HEK293 (cell line): ENCODE measurements around the gene LOXL1.

Experiments used
- EGR2 ChIP-seq: fragments of 450-650 bp; formaldehyde crosslinking; IDR thresholded peaks from 2 replicates; pipeline ENCODE4 v1.5.1; 2016; ENCODE audit warnings: low read depth, missing biosample characterization, missing genetic modification characterization
- GLIS1 ChIP-seq: fragments of 450-650 bp; formaldehyde crosslinking; IDR thresholded peaks from 2 replicates; pipeline ENCODE4 v1.5.1; 2016; ENCODE audit warnings: missing biosample characterization, missing genetic modification characterization
- HIC1 ChIP-seq: fragments of 450-650 bp; formaldehyde crosslinking; IDR thresholded peaks from 2 replicates; pipeline ENCODE4 v1.5.1; 2016; ENCODE audit warnings: missing biosample characterization, missing genetic modification characterization
- KLF16 ChIP-seq: fragments of 450-650 bp; formaldehyde crosslinking; IDR thresholded peaks from 2 replicates; pipeline ENCODE4 v1.5.1; 2017; ENCODE audit warnings: missing biosample characterization, missing genetic modification characterization
- KLF9 ChIP-seq: fragments of 450-650 bp; formaldehyde crosslinking; IDR thresholded peaks from 2 replicates; pipeline ENCODE4 v1.5.1; 2016; ENCODE audit warnings: missing biosample characterization, missing genetic modification characterization, low read depth
- PRDM4 ChIP-seq: fragments of 450-650 bp; formaldehyde crosslinking; IDR thresholded peaks from 2 replicates; pipeline ENCODE4 v1.5.1; 2017; ENCODE audit warnings: missing biosample characterization, missing genetic modification characterization
- WT1 ChIP-seq: fragments of 450-650 bp; formaldehyde crosslinking; IDR thresholded peaks from 2 replicates; pipeline ENCODE4 v1.5.1; 2016; ENCODE audit warnings: missing biosample characterization, missing genetic modification characterization
- ZBTB10 ChIP-seq: fragments of 450-650 bp; formaldehyde crosslinking; IDR thresholded peaks from 2 replicates; pipeline ENCODE4 v1.5.1; 2016; ENCODE audit warnings: missing biosample characterization, missing genetic modification characterization
- ZBTB17 ChIP-seq: fragments of 450-650 bp; formaldehyde crosslinking; IDR thresholded peaks from 2 replicates; pipeline ENCODE4 v1.5.1; 2016; ENCODE audit warnings: missing biosample characterization, missing genetic modification characterization
- ZBTB8A ChIP-seq: fragments of 450-650 bp; formaldehyde crosslinking; IDR thresholded peaks from 2 replicates; pipeline ENCODE4 v1.5.1; 2016; ENCODE audit warnings: missing biosample characterization, missing genetic modification characterization
- ZEB2 ChIP-seq: fragments of 450-650 bp; formaldehyde crosslinking; IDR thresholded peaks from 2 replicates; pipeline ENCODE4 v1.5.1; 2016; ENCODE audit warnings: missing biosample characterization, missing genetic modification characterization
- ZNF23 ChIP-seq: fragments of 450-650 bp; formaldehyde crosslinking; IDR thresholded peaks from 2 replicates; pipeline ENCODE4 v1.5.1; 2016; ENCODE audit warnings: missing biosample characterization, missing genetic modification characterization, borderline replicate concordance
- ZNF341 ChIP-seq: fragments of 450-650 bp; formaldehyde crosslinking; IDR thresholded peaks from 2 replicates; pipeline ENCODE4; 2016; ENCODE audit warnings: low read depth, missing biosample characterization, missing genetic modification characterization
- ZNF510 ChIP-seq: fragments of 450-650 bp; formaldehyde crosslinking; IDR thresholded peaks from 2 replicates; pipeline ENCODE4 v1.5.1; 2018; ENCODE audit warnings: mild to moderate bottlenecking, missing genetic modification characterization, missing biosample characterization; ENCODE audit not compliant: insufficient replicate concordance
- ZNF580 ChIP-seq: fragments of 450-650 bp; formaldehyde crosslinking; IDR thresholded peaks from 2 replicates; pipeline ENCODE4 v1.5.1; 2016; ENCODE audit warnings: missing biosample characterization, missing genetic modification characterization
- ZNF610 ChIP-seq: fragments of 450-650 bp; formaldehyde crosslinking; IDR thresholded peaks from 2 replicates; pipeline ENCODE4 v1.5.1; 2016; ENCODE audit warnings: missing biosample characterization, missing genetic modification characterization, borderline replicate concordance
- ZSCAN16 ChIP-seq: fragments of 450-650 bp; formaldehyde crosslinking; IDR thresholded peaks from 2 replicates; pipeline ENCODE4 v1.5.1; 2016; ENCODE audit warnings: missing biosample characterization, missing genetic modification characterization
- ZXDB ChIP-seq: fragments of 450-650 bp; formaldehyde crosslinking; IDR thresholded peaks from 2 replicates; pipeline ENCODE4 v1.5.1; 2016; ENCODE audit warnings: missing biosample characterization, missing genetic modification characterization
- TF ChIP-seq, protein P1 (sequence below): fragments of 450-650 bp; formaldehyde crosslinking; IDR thresholded peaks from 2 replicates; pipeline ENCODE4 v1.5.1; 2017; ENCODE audit warnings: missing biosample characterization, missing genetic modification characterization
- TF ChIP-seq, protein P2 (sequence below): fragments of 450-650 bp; formaldehyde crosslinking; IDR thresholded peaks from 2 replicates; pipeline ENCODE4 v1.5.1; 2016; ENCODE audit warnings: missing biosample characterization, missing genetic modification characterization

LOXL1 gene

DNA sequence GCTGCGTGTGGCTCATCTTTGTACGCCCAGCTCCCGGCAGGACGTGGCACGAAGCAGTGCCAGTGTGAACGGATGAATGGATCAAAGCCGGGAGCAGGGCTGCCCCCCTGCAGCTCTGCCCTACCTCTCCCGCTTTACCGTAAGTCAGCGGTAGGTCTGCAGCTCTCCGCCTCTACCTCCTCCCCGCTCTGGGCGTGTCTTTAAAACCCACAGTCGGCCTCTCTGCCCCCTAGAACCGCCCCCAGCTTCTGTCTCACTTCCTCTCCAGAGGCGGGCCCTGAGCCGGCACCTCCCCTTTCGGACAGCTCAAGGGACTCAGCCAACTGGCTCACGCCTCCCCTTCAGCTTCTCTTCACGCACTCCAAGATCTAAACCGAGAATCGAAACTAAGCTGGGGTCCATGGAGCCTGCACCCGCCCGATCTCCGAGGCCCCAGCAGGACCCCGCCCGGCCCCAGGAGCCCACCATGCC, 68.2 kb downstream of the LOXL1 start, which contains the start of gene PML (continued):
- TF ChIP-seq ZNF23 (no peak), ZNF341 (tag by site-specific recombination) (peak; percentile 89), KLF16 (tag by site-specific recombination) (peak; percentile 56; the same call in 1 of the 2 replicates), ZSCAN16 (tag by site-specific recombination) (no peak), ZBTB8A (tag by site-specific recombination) (peak; percentile 13; the same call in 1 of the 2 replicates), KLF9 (tag by site-specific recombination) (peak; percentile 83), ZBTB10 (tag by site-specific recombination) (no peak), PRDM4 (tag by site-specific recombination) (0 out of 2 replicates have a peak, but pooled peaks have one; percentile 3), WT1 (tag by site-specific recombination) (no peak; the same call in 1 of the 2 replicates), GLIS1 (tag by site-specific recombination) (peak; percentile 95), ZEB2 (tag by site-specific recombination) (peak; percentile 80), ZNF580 (tag by site-specific recombination) (peak; percentile 74), EGR2 (peak; percentile 89), ZNF510 (tag by site-specific recombination) (no peak), HIC1 (tag by site-specific recombination) (peak; percentile 56; the same call in 1 of the 2 replicates), ZBTB17 (peak; percentile 90), ZXDB (tag by site-specific recombination) (peak; percentile 70), ZNF610 (peak; percentile 30; the same call in 1 of the 2 replicates)
- TF ChIP-seq, protein P1, sequence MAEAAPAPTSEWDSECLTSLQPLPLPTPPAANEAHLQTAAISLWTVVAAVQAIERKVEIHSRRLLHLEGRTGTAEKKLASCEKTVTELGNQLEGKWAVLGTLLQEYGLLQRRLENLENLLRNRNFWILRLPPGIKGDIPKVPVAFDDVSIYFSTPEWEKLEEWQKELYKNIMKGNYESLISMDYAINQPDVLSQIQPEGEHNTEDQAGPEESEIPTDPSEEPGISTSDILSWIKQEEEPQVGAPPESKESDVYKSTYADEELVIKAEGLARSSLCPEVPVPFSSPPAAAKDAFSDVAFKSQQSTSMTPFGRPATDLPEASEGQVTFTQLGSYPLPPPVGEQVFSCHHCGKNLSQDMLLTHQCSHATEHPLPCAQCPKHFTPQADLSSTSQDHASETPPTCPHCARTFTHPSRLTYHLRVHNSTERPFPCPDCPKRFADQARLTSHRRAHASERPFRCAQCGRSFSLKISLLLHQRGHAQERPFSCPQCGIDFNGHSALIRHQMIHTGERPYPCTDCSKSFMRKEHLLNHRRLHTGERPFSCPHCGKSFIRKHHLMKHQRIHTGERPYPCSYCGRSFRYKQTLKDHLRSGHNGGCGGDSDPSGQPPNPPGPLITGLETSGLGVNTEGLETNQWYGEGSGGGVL (tag by site-specific recombination): no peak
- TF ChIP-seq, protein P2, sequence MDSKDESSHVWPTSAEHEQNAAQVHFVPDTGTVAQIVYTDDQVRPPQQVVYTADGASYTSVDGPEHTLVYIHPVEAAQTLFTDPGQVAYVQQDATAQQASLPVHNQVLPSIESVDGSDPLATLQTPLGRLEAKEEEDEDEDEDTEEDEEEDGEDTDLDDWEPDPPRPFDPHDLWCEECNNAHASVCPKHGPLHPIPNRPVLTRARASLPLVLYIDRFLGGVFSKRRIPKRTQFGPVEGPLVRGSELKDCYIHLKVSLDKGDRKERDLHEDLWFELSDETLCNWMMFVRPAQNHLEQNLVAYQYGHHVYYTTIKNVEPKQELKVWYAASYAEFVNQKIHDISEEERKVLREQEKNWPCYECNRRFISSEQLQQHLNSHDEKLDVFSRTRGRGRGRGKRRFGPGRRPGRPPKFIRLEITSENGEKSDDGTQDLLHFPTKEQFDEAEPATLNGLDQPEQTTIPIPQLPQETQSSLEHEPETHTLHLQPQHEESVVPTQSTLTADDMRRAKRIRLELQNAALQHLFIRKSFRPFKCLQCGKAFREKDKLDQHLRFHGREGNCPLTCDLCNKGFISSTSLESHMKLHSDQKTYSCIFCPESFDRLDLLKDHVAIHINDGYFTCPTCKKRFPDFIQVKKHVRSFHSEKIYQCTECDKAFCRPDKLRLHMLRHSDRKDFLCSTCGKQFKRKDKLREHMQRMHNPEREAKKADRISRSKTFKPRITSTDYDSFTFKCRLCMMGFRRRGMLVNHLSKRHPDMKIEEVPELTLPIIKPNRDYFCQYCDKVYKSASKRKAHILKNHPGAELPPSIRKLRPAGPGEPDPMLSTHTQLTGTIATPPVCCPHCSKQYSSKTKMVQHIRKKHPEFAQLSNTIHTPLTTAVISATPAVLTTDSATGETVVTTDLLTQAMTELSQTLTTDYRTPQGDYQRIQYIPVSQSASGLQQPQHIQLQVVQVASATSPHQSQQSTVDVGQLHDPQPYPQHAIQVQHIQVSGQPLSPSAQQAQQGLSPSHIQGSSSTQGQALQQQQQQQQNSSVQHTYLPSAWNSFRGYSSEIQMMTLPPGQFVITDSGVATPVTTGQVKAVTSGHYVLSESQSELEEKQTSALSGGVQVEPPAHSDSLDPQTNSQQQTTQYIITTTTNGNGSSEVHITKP (tag by site-specific recombination): peak; percentile 48
